Measurements from ENCODE around the gene MYO3B.

The MYO3B gene

GRCh38 chr2:170227507-170227947 is 49.6 kb downstream of the MYO3B start:
- TF ChIP-seq FOXP2 (optimal IDR thresholded peaks at IDR 0.05; ENCODE audit: borderline replicate concordance, extremely low read depth, extremely low read length, insufficient read depth) (no peak), POLR2AphosphoS5 (IDR thresholded peaks at IDR 0.05; ENCODE audit: low read depth, low read length) (no peak), SIN3A (IDR thresholded peaks at IDR 0.05; ENCODE audit: borderline replicate concordance, insufficient read depth, low read length) (no peak), TAF1 (IDR thresholded peaks at IDR 0.05; ENCODE audit: borderline replicate concordance, insufficient read depth, low read length) (no peak)
- TF ChIP-seq, protein P1, sequence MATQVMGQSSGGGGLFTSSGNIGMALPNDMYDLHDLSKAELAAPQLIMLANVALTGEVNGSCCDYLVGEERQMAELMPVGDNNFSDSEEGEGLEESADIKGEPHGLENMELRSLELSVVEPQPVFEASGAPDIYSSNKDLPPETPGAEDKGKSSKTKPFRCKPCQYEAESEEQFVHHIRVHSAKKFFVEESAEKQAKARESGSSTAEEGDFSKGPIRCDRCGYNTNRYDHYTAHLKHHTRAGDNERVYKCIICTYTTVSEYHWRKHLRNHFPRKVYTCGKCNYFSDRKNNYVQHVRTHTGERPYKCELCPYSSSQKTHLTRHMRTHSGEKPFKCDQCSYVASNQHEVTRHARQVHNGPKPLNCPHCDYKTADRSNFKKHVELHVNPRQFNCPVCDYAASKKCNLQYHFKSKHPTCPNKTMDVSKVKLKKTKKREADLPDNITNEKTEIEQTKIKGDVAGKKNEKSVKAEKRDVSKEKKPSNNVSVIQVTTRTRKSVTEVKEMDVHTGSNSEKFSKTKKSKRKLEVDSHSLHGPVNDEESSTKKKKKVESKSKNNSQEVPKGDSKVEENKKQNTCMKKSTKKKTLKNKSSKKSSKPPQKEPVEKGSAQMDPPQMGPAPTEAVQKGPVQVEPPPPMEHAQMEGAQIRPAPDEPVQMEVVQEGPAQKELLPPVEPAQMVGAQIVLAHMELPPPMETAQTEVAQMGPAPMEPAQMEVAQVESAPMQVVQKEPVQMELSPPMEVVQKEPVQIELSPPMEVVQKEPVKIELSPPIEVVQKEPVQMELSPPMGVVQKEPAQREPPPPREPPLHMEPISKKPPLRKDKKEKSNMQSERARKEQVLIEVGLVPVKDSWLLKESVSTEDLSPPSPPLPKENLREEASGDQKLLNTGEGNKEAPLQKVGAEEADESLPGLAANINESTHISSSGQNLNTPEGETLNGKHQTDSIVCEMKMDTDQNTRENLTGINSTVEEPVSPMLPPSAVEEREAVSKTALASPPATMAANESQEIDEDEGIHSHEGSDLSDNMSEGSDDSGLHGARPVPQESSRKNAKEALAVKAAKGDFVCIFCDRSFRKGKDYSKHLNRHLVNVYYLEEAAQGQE (IDR thresholded peaks at IDR 0.05; ENCODE audit: insufficient read depth in 1 of 2, low read depth in 2 of 2, low read length in 2 of 2) = no peak

DNA sequence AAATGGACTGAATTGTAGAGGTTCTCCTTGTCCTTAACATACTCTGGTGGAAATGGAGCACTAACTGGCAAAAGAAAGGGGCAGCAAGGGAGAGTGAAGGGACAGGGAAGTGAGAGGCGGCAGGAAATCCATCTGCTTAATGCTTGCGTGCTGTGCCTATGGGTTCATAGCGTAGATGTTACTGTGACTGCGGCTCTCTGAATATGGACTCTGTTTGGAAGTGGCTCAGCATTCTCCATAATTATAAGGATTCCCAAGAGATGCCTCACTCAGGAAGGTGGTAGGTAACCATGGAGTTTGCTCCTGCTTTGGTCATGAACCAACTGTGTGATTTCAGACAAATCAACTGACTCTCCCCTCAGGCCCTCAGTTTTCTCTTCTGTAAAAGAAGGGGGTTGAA is 50.0 kb downstream of the MYO3B start:
- TF ChIP-seq POLR2AphosphoS5 (IDR thresholded peaks at IDR 0.05; ENCODE audit: low read depth, low read length) (no peak), TAF1 (IDR thresholded peaks at IDR 0.05; ENCODE audit: borderline replicate concordance, insufficient read depth, low read length) (no peak), FOXP2 (optimal IDR thresholded peaks at IDR 0.05; ENCODE audit: borderline replicate concordance, extremely low read depth, extremely low read length, insufficient read depth) (no peak)

GRCh38 chr2:170228429-170228828 is 50.5 kb downstream of the MYO3B start:
- TF ChIP-seq, protein P1 (IDR thresholded peaks at IDR 0.05; ENCODE audit: insufficient read depth in 1 of 2, low read depth in 2 of 2, low read length in 2 of 2) = no peak
- TF ChIP-seq TAF1 (IDR thresholded peaks at IDR 0.05; ENCODE audit: borderline replicate concordance, insufficient read depth, low read length) (no peak), FOXP2 (optimal IDR thresholded peaks at IDR 0.05; ENCODE audit: borderline replicate concordance, extremely low read depth, extremely low read length, insufficient read depth) (no peak), POLR2AphosphoS5 (IDR thresholded peaks at IDR 0.05; ENCODE audit: low read depth, low read length) (no peak)

DNA sequence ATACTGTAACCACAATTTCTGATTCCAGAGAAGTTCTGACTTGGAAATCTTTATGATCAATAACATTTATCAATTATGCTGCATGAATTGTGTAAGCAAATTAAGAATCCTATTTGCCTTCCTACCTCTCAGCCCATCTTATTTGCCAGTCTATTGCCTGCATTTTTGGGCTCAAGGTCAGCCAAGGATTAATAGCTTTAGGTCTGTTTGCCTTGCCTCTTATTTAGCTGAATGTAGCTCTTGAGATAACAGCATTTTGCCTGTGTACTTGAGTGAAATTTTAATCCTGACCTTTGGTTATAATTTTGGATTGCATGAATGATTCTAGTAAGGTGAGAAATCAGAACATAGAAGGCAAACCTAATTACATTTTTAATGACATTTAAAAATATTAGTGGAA is 51.2 kb downstream of the MYO3B start:
- TF ChIP-seq SIN3A (IDR thresholded peaks at IDR 0.05; ENCODE audit: borderline replicate concordance, insufficient read depth, low read length) (no peak), FOXP2 (optimal IDR thresholded peaks at IDR 0.05; ENCODE audit: borderline replicate concordance, extremely low read depth, extremely low read length, insufficient read depth) (no peak), TAF1 (IDR thresholded peaks at IDR 0.05; ENCODE audit: borderline replicate concordance, insufficient read depth, low read length) (no peak), POLR2AphosphoS5 (IDR thresholded peaks at IDR 0.05; ENCODE audit: low read depth, low read length) (no peak)
- TF ChIP-seq, protein P1 (IDR thresholded peaks at IDR 0.05; ENCODE audit: insufficient read depth in 1 of 2, low read depth in 2 of 2, low read length in 2 of 2) = no peak

GRCh38 chr2:170229744-170230143 is 51.8 kb downstream of the MYO3B start:
- TF ChIP-seq SIN3A (IDR thresholded peaks at IDR 0.05; ENCODE audit: borderline replicate concordance, insufficient read depth, low read length) (no peak), POLR2AphosphoS5 (IDR thresholded peaks at IDR 0.05; ENCODE audit: low read depth, low read length) (no peak), FOXP2 (optimal IDR thresholded peaks at IDR 0.05; ENCODE audit: borderline replicate concordance, extremely low read depth, extremely low read length, insufficient read depth) (no peak)
- TF ChIP-seq, protein P1 (IDR thresholded peaks at IDR 0.05; ENCODE audit: insufficient read depth in 1 of 2, low read depth in 2 of 2, low read length in 2 of 2) = no peak
